NAMALWA (cell line): ENCODE measurements around the gene NCCRP1.

ENCODE experiments used
- DNase-seq: peaks from one replicate; pipeline ENCODE4 v3.0.0-alpha.2; 2015; ENCODE audit warnings: low spot score

Gene NCCRP1

GRCh38 chr19:39180749-39181148 is 16.0 kb upstream of the NCCRP1 start:
- no peak for DNase-seq

GRCh38 chr19:39181500-39182173 is 15.1 kb upstream of the NCCRP1 start:
- no peak for DNase-seq

GRCh38 chr19:39182174-39182505 is 14.6 kb upstream of the NCCRP1 start:
- DNase-seq = no peak

- DNase-seq = no peak
Measured at GRCh38 chr19:39183104-39183503, 13.7 kb upstream of the NCCRP1 start.

GRCh38 chr19:39186391-39186790 is 10.4 kb upstream of the NCCRP1 start:
- DNase-seq = no peak

GRCh38 chr19:39187552-39187943 is 9.2 kb upstream of the NCCRP1 start:
- DNase-seq = no peak

GRCh38 chr19:39188960-39189359 is 7.8 kb upstream of the NCCRP1 start:
- DNase-seq = no peak

- no peak for DNase-seq
Measured at GRCh38 chr19:39190768-39191167, 6.0 kb upstream of the NCCRP1 start.

GRCh38 chr19:39192846-39193245 is 3.9 kb upstream of the NCCRP1 start:
- no peak for DNase-seq

- no peak for DNase-seq
Measured at GRCh38 chr19:39193803-39194202, 3.0 kb upstream of the NCCRP1 start.

GRCh38 chr19:39194832-39195542 is 1.8 kb upstream of the NCCRP1 start:
- no peak for DNase-seq

- DNase-seq = no peak
Measured at GRCh38 chr19:39195755-39196154, 1.0 kb upstream of the NCCRP1 start.

- no peak for DNase-seq
Measured at GRCh38 chr19:39196320-39196719, 444 bp upstream of the NCCRP1 start.

GRCh38 chr19:39197808-39198207 is 1.0 kb downstream of the NCCRP1 start:
- DNase-seq = no peak

GRCh38 chr19:39199025-39199424 is 2.3 kb downstream of the NCCRP1 start:
- DNase-seq = no peak

GRCh38 chr19:39200066-39200802 is 3.5 kb downstream of the NCCRP1 start:
- no peak for DNase-seq

- DNase-seq = no peak
Measured at GRCh38 chr19:39200803-39201115, 4.0 kb downstream of the NCCRP1 start.

GRCh38 chr19:39202998-39203355 is 6.2 kb downstream of the NCCRP1 start:
- DNase-seq = no peak

GRCh38 chr19:39203372-39204341 is 6.9 kb downstream of the NCCRP1 start, which contains the start of gene SYCN:
TSS of gene SYCN (minus strand) at chr19:39204263. CDS start at chr19:39204254, 9 bp downstream.
- DNase-seq = no peak

- DNase-seq = no peak
Measured at GRCh38 chr19:39205449-39205764, 8.6 kb downstream of the NCCRP1 start.

GRCh38 chr19:39206122-39206521 is 9.4 kb downstream of the NCCRP1 start:
- no peak for DNase-seq

GRCh38 chr19:39207293-39207836 is 10.6 kb downstream of the NCCRP1 start:
- no peak for DNase-seq
